Ishikawa (cell line): Measurements from ENCODE around the gene ORM2.

Source experiments
- CEBPB ChIP-seq: IDR thresholded peaks from 2 replicates; pipeline ENCODE4 v1.6.1; 2012
- CREB1 ChIP-seq: IDR thresholded peaks from 2 replicates; pipeline ENCODE4 v1.6.1; 2012; ENCODE audit warnings: low read depth
- EGR1 ChIP-seq: IDR thresholded peaks from 2 replicates; pipeline ENCODE4 v1.6.1; 2012
- EP300 ChIP-seq: IDR thresholded peaks from 2 replicates; pipeline ENCODE4 v1.6.1; 2012; ENCODE audit warnings: borderline replicate concordance
- FOXM1 ChIP-seq: IDR thresholded peaks from 2 replicates; pipeline ENCODE4 v1.6.1; 2012; ENCODE audit warnings: low read depth, borderline replicate concordance
- MAX ChIP-seq: IDR thresholded peaks from 2 replicates; pipeline ENCODE4 v1.6.1; 2012
- NFIC ChIP-seq: IDR thresholded peaks from 2 replicates; pipeline ENCODE4 v1.6.1; 2012
- RAD21 ChIP-seq: IDR thresholded peaks from 2 replicates; pipeline ENCODE4 v1.6.1; 2012; ENCODE audit warnings: low read depth
- TAF1 ChIP-seq: IDR thresholded peaks from 2 replicates; pipeline ENCODE4 v1.6.1; 2012; ENCODE audit warnings: low read depth, mild to moderate bottlenecking
- TCF12 ChIP-seq: IDR thresholded peaks from 2 replicates; pipeline ENCODE4 v1.6.1; 2012; ENCODE audit warnings: low read depth
- TEAD4 ChIP-seq: IDR thresholded peaks from 2 replicates; pipeline ENCODE4 v1.6.1; 2012
- USF1 ChIP-seq: IDR thresholded peaks from 2 replicates; pipeline ENCODE4 v1.6.1; 2012
- YY1 ChIP-seq: IDR thresholded peaks from 2 replicates; pipeline ENCODE4 v1.6.1; 2012; ENCODE audit warnings: low read depth
- ZBTB7A ChIP-seq: IDR thresholded peaks from 2 replicates; pipeline ENCODE4 v1.6.1; 2012; ENCODE audit warnings: low read depth
- TF ChIP-seq, protein P1 (sequence below): IDR thresholded peaks from 2 replicates; pipeline ENCODE4 v1.6.1; 2012; ENCODE audit warnings: low read depth, mild to moderate bottlenecking

The ORM2 gene

DNA sequence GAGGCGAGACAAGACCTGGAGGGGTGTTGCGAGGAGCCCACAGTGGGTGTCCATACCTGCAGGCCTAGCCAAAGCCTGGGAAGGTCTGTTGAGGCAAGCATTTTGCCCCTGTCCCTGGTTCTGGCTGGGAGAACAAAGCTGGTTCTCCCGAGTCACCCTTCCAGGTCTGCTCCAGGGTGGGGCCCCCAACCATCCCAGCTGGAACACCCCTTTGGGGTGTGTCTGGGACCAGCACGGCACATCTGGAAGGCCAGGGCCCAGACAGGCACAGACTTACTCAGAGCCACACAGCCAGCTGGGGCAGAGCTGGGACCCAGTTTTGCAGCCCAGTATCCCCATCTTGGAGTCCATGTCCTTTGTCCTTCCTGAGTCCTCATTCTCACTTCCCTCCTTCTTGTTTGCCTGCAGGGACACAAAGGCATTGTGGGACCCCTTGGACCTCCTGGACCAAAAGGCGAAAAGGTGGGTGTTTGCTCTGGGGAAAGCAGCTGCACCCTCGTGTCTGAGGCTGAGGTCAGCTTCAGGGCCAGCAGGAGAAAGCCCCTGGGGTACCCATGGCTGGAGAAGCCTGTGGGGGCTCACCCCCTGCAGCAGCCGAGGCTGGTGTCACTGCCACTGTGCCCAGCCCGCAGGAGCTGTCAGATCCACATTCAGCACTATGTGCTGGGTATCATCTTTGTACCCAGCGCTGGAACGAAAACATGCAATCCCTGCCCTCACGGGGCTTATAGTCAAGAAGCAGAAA lies 45.2 kb upstream of the ORM2 start:
- TF ChIP-seq EGR1, result no peak
- no peak for TF ChIP-seq YY1
- TF ChIP-seq CEBPB, result no peak
- no peak for TF ChIP-seq NFIC
- no peak for TF ChIP-seq CREB1
- TF ChIP-seq MAX, result no peak
- no peak for TF ChIP-seq TCF12
- no peak for TF ChIP-seq TAF1
- TF ChIP-seq TEAD4, result no peak
- TF ChIP-seq ZBTB7A, result no peak
- no peak for TF ChIP-seq FOXM1
- TF ChIP-seq USF1, result no peak
- no peak for TF ChIP-seq RAD21
- TF ChIP-seq, protein P1, sequence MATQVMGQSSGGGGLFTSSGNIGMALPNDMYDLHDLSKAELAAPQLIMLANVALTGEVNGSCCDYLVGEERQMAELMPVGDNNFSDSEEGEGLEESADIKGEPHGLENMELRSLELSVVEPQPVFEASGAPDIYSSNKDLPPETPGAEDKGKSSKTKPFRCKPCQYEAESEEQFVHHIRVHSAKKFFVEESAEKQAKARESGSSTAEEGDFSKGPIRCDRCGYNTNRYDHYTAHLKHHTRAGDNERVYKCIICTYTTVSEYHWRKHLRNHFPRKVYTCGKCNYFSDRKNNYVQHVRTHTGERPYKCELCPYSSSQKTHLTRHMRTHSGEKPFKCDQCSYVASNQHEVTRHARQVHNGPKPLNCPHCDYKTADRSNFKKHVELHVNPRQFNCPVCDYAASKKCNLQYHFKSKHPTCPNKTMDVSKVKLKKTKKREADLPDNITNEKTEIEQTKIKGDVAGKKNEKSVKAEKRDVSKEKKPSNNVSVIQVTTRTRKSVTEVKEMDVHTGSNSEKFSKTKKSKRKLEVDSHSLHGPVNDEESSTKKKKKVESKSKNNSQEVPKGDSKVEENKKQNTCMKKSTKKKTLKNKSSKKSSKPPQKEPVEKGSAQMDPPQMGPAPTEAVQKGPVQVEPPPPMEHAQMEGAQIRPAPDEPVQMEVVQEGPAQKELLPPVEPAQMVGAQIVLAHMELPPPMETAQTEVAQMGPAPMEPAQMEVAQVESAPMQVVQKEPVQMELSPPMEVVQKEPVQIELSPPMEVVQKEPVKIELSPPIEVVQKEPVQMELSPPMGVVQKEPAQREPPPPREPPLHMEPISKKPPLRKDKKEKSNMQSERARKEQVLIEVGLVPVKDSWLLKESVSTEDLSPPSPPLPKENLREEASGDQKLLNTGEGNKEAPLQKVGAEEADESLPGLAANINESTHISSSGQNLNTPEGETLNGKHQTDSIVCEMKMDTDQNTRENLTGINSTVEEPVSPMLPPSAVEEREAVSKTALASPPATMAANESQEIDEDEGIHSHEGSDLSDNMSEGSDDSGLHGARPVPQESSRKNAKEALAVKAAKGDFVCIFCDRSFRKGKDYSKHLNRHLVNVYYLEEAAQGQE, result no peak
- TF ChIP-seq EP300, result no peak

- no peak for TF ChIP-seq TAF1
- no peak for TF ChIP-seq EGR1
- TF ChIP-seq FOXM1, result no peak
- no peak for TF ChIP-seq NFIC
- TF ChIP-seq EP300, result no peak
- no peak for TF ChIP-seq CREB1
- TF ChIP-seq MAX, result no peak
Observed at GRCh38 chr9:114285166-114285867, 44.4 kb upstream of the ORM2 start.

- TF ChIP-seq NFIC (no peak), YY1 (no peak), TEAD4 (no peak), TCF12 (no peak), EP300 (no peak), MAX (no peak)
Observed at GRCh38 chr9:114286146-114286679, 43.5 kb upstream of the ORM2 start.

DNA sequence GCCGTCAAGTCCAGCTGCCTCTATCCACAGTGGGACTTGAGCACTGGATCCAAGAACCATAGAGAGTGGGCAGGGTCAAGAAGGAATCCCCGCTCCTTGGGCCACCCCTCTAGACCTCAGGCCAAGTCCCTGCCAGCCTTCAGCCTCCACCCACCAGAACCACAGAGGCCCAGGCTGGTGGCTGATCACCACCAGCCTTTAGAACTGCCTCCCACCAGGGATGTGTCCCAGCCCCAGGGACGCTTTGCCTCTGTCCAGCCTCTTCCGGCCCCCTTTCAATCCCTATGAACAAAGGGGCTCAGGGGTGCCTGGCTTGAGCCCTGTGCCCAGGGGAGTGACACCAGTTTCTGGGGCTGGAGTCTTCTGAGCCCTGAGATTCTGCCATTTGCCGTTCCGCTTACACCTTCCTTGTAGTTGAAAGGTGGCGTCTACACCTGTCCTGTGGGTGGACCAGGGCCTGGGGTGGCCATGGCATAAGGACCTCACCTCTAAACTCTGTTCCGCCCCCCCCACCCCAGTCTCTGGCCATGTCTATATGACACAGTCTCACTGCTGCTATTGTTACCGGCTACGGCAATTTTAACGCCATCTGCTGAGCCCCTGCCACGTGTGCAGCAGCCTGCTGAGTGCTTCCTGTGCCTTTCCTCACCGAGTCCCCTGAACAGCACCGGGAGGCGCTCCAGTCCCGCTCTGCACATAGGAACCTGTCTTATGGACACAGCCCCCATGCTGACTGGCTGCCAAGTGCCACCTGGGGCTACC lies 42.5 kb upstream of the ORM2 start:
- TF ChIP-seq YY1, result no peak

- TF ChIP-seq CEBPB (no peak), TAF1 (no peak), YY1 (no peak), FOXM1 (no peak), CREB1 (no peak), ZBTB7A (no peak), NFIC (no peak), TEAD4 (no peak), USF1 (no peak), TCF12 (no peak), MAX (no peak), EP300 (no peak), EGR1 (no peak), RAD21 (no peak)
- TF ChIP-seq, protein P1, result no peak
Observed at GRCh38 chr9:114287763-114288192, 41.9 kb upstream of the ORM2 start.
